Parathyroid adenoma (tissue), 2 donors: ENCODE measurements around the gene RPUSD4.
A peak's percentile ranks its signal among the peaks of the same experiment; 100 is the strongest.

Source experiments
- H2AFZ ChIP-seq: fragments of 300-600 bp; sonication (generic); one replicate; pipeline ENCODE4 v1.7.0; 2017; ENCODE audit warnings: antibody characterized with exemption, mild to moderate bottlenecking
- H3K27ac ChIP-seq: fragments of 300-600 bp; sonication (generic); one replicate; pipeline ENCODE4 v1.7.0; 2017
- H3K27me3 ChIP-seq: fragments of 300-600 bp; sonication (generic); one replicate; pipeline ENCODE4 v1.7.0; 2017; ENCODE audit warnings: low read length; ENCODE audit not compliant: control insufficient read depth, insufficient read depth
- H3K36me3 ChIP-seq: fragments of 300-600 bp; sonication (generic); one replicate; pipeline ENCODE4 v1.7.0; 2017; ENCODE audit warnings: low read length; ENCODE audit not compliant: control insufficient read depth, insufficient read depth
- H3K4me1 ChIP-seq: fragments of 300-600 bp; sonication (generic); one replicate; pipeline ENCODE4 v1.7.0; 2017; ENCODE audit warnings: control low read depth
- H3K4me2 ChIP-seq: fragments of 300-600 bp; sonication (generic); one replicate; pipeline ENCODE4 v1.7.0; 2017; ENCODE audit warnings: low read length
- H3K4me3 ChIP-seq: fragments of 300-600 bp; sonication (generic); one replicate; pipeline ENCODE4 v1.7.0; 2017; ENCODE audit warnings: low read depth, low read length
- H3K79me2 ChIP-seq: fragments of 300-600 bp; sonication (generic); one replicate; pipeline ENCODE4 v1.7.0; 2017; ENCODE audit warnings: control low read depth
- H3K9ac ChIP-seq: fragments of 300-600 bp; sonication (generic); one replicate; pipeline ENCODE4 v1.7.0; 2017; ENCODE audit warnings: mild to moderate bottlenecking
- H3K9me3 ChIP-seq: fragments of 300-600 bp; sonication (generic); one replicate; pipeline ENCODE4 v1.7.0; 2017; ENCODE audit warnings: low read length; ENCODE audit not compliant: control insufficient read depth
- TF ChIP-seq, protein P1 (sequence below): fragments of 300-600 bp; sonication (generic); IDR thresholded peaks from one replicate; pipeline ENCODE4 v1.7.0; 2017; ENCODE audit warnings: antibody characterized with exemption, mild to moderate bottlenecking
- donor health status: primary hyperparathyroidism.

The RPUSD4 gene

DNA sequence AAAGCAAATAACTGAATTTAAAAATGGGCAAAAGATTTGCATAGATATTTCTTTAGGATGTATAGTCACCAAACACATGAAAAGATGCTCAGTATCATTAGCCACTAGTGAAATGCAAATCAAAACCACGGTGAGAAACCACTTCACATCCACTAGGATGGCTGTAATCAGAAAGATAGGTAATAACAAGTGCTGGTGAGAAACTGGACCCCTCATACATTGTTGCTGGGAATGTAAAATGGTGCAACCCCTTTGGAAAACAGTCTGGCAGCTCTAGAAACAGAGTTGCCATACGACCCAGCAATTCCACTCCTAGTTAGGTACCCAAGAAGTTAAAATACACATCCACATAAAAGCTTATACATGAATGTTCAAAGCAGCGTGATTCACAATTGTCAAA lies 16.3 kb downstream of the RPUSD4 start:
- TF ChIP-seq, protein P1, sequence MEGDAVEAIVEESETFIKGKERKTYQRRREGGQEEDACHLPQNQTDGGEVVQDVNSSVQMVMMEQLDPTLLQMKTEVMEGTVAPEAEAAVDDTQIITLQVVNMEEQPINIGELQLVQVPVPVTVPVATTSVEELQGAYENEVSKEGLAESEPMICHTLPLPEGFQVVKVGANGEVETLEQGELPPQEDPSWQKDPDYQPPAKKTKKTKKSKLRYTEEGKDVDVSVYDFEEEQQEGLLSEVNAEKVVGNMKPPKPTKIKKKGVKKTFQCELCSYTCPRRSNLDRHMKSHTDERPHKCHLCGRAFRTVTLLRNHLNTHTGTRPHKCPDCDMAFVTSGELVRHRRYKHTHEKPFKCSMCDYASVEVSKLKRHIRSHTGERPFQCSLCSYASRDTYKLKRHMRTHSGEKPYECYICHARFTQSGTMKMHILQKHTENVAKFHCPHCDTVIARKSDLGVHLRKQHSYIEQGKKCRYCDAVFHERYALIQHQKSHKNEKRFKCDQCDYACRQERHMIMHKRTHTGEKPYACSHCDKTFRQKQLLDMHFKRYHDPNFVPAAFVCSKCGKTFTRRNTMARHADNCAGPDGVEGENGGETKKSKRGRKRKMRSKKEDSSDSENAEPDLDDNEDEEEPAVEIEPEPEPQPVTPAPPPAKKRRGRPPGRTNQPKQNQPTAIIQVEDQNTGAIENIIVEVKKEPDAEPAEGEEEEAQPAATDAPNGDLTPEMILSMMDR = no peak
- Histone ChIP-seq H3K4me3 (no peak overlapping the region), H3K27me3 (no peaks in the 10 kb centered on the region), H3K27ac (no peak overlapping the region), H3K4me1 (peaks cover 4% of the 10 kb centered on the region), H3K79me2 (no peaks in the 10 kb centered on the region), H3K9me3 (no peaks in the 10 kb centered on the region), H3K9ac (no peak overlapping the region), H3K4me2 (no peak overlapping the region), H3K36me3 (no peaks in the 10 kb centered on the region), H2AFZ (no peak overlapping the region)

DNA sequence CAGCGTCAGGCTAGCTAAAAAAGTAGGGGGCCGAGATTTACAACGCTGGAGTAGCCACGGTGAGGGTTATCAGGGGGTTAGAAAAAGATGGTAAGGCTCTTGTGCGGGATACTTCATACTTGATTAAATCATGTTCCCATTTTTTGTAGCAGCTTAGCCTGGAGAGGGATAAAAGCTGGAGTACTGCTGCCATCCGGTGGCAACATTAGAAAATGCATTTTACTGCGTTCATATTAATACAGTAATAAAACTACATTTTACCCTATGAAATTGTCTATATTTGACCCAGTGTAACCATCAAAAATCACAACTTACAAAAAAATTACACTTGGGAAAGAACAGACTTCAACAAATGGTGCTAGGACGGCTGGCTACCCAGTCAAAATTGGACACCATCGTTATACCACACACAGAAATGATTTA lies 17.3 kb downstream of the RPUSD4 start:
- no peak overlapping the region for H3K27ac ChIP-seq
- H3K4me1 ChIP-seq = peaks cover 4% of the 10 kb centered on the region
- no peaks in the 10 kb centered on the region for H3K36me3 ChIP-seq
- H2AFZ ChIP-seq = no peak overlapping the region
- no peak overlapping the region for H3K4me2 ChIP-seq
- H3K27me3 ChIP-seq = no peaks in the 10 kb centered on the region
- no peaks in the 10 kb centered on the region for H3K9me3 ChIP-seq
- TF ChIP-seq, protein P1 = peak; percentile 59
- H3K4me3 ChIP-seq = no peak overlapping the region
- H3K79me2 ChIP-seq = no peaks in the 10 kb centered on the region
- no peak overlapping the region for H3K9ac ChIP-seq

DNA sequence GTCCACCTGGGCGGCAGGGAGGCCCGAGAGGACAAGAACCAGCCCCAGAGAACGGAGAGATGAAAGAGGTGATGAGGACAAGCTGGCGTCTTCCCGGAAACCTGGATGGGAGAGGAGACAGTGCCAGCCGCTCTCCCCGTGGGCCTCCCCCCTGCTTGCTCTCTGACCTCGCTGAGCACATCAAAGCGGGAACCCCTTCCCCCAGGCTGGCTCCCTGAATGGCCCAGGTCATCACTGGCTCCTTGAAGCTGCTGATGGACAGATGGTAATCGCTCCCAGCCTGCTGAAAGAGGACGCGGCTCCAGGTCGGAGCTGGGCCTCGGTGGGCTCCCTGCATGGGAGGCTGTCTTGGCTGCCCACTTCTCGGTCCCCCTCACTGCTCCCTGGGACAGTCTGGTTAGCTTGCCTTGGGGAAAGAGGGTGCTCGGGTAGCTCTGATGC lies 18.4 kb downstream of the RPUSD4 start:
- Histone ChIP-seq H3K79me2 (no peaks in the 10 kb centered on the region), H3K9me3 (no peaks in the 10 kb centered on the region), H3K36me3 (no peaks in the 10 kb centered on the region), H3K27ac (no peak overlapping the region), H3K4me2 (no peak overlapping the region), H3K27me3 (no peaks in the 10 kb centered on the region), H3K4me3 (no peak overlapping the region), H3K4me1 (peaks cover 4% of the 10 kb centered on the region), H3K9ac (no peak overlapping the region), H2AFZ (no peak overlapping the region)
- TF ChIP-seq, protein P1 = no peak

GRCh38 chr11:126192361-126192760 lies 19.1 kb downstream of the RPUSD4 start:
- no peaks in the 10 kb centered on the region for H3K9me3 ChIP-seq
- no peaks in the 10 kb centered on the region for H3K79me2 ChIP-seq
- no peak overlapping the region for H3K9ac ChIP-seq
- H3K4me3 ChIP-seq = no peak overlapping the region
- H2AFZ ChIP-seq = no peak overlapping the region
- TF ChIP-seq, protein P1 = no peak
- H3K27ac ChIP-seq = no peak overlapping the region
- H3K27me3 ChIP-seq = no peaks in the 10 kb centered on the region
- no peaks in the 10 kb centered on the region for H3K36me3 ChIP-seq
- no peaks in the 10 kb centered on the region for H3K4me1 ChIP-seq
- no peak overlapping the region for H3K4me2 ChIP-seq

DNA sequence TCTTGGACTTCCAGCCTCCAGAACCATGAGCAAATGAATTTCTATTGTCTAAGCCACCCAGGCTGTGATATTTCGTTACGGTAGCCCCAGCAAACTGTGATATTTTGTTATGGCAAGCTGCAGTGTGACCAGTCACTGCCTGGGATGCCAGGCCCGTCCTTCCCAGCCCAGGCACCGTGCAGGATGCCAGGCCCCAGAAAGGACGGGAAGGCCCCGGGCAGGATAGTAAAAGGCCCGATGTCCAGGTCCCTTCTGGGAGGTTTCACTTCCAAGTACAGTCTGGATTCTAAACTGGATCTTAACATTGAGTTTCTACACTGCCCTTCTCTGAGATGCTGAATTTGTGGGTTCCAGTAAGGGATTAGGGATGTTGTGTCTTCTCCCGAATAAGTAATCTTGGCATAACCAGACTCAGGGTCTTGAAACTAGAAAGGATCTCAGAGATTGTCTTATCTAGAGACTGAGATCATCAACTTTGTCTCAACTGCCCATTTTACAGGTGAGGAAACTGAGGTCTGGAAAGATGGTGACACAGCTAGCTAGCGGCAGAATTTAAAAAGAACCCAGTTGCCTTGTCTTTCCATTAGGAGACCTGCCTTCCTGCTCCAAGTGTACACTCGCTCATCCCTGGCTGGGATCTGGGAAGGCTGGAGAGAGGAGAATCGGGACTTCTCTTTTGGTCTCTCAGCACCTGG lies 19.9 kb downstream of the RPUSD4 start:
- H3K27me3 ChIP-seq = no peaks in the 10 kb centered on the region
- no peaks in the 10 kb centered on the region for H3K79me2 ChIP-seq
- H2AFZ ChIP-seq = no peak overlapping the region
- H3K4me3 ChIP-seq = no peak overlapping the region
- TF ChIP-seq, protein P1 = no peak
- H3K4me2 ChIP-seq = no peak overlapping the region
- no peaks in the 10 kb centered on the region for H3K4me1 ChIP-seq
- H3K36me3 ChIP-seq = no peaks in the 10 kb centered on the region
- no peak overlapping the region for H3K9ac ChIP-seq
- H3K9me3 ChIP-seq = no peaks in the 10 kb centered on the region
- H3K27ac ChIP-seq = no peak overlapping the region
